NAMALWA (cell line): ENCODE data around the gene GRIN2D.

ENCODE experiments used
- DNase-seq: peaks from one replicate; pipeline ENCODE4 v3.0.0-alpha.2; 2015; ENCODE audit warnings: low spot score

The GRIN2D gene

GRCh38 chr19:48442116-48443035, 48.9 kb downstream of the GRIN2D start:
- DNase-seq: no peak

GRCh38 chr19:48443256-48443655, 49.8 kb downstream of the GRIN2D start:
- no peak for DNase-seq
